Testis (tissue), 3 donors: ENCODE data around the gene ST8SIA3. TPM values are rescaled to one million over a fixed set of nuclear protein-coding genes. Genes with fewer than 3 reads are reported as not detected.

ENCODE experiments used
- DNase-seq: peaks from one replicate; pipeline ENCODE4 v3.0.0-alpha.2; 2019
- H3K27ac ChIP-seq, 2 donors: fragments of 200-600 bp; sonication (generic); one replicate each; pipeline ENCODE4 v1.5.1; 2019
- H3K27me3 ChIP-seq: fragments of 200-600 bp; sonication (generic); one replicate; pipeline ENCODE4 v1.5.1; 2019
- H3K36me3 ChIP-seq: fragments of 200-600 bp; sonication (generic); one replicate; pipeline ENCODE4 v1.5.1; 2017; ENCODE audit warnings: low read depth; ENCODE audit errors: missing control alignments
- H3K4me1 ChIP-seq: fragments of 200-600 bp; sonication (generic); one replicate; pipeline ENCODE4 v1.5.1; 2019
- H3K4me3 ChIP-seq, 2 donors: fragments of 200-600 bp; sonication (generic); one replicate each; pipeline ENCODE4 v1.5.1; 2017 to 2019
- H3K9me3 ChIP-seq: fragments of 200-600 bp; sonication (generic); one replicate; pipeline ENCODE4 v1.5.1; 2017
- CTCF ChIP-seq, 3 experiments: fragments of 450-650 bp in 2 of 3; fragments of 200-600 bp in 1 of 3; sonication (generic) in 1 of 3; IDR thresholded peaks; one replicate each; pipeline ENCODE4 v1.5.1; 2016 to 2019; ENCODE audit warnings: antibody characterized with exemption in 3 of 3, mild to moderate bottlenecking in 2 of 3, moderate library complexity in 1 of 3
- POLR2A ChIP-seq: fragments of 450-650 bp; IDR thresholded peaks from one replicate; pipeline ENCODE4 v1.6.1; 2017; ENCODE audit warnings: antibody characterized with exemption, mild to moderate bottlenecking, moderate library complexity
- WGBS, 2 donors: methylation state at CpG; one replicate each; pipeline ENCODE4 v1.1.5; 2018; 5-methylcytosine and 5-hydroxymethylcytosine counted together
- intact Hi-C: fragments of 100-400 bp; cut with DNase I; formaldehyde crosslinking; loops from one replicate; pipeline ENCODE4 v1.15.1; 2023; ENCODE audit warnings: low total_unique reads
- polyA plus RNA-seq: library from polyadenylated mRNA; stranded (reverse); fragments of 350-450 nt; fragmentation: Illumina TruSeq; extraction: RNeasy Lipid Tissue Mini Kit (QIAGEN cat#74804); gene quantifications from one replicate; pipeline ENCODE4 v1.2.3, GENCODE V29; 2014; ENCODE audit warnings: low read depth, low replicate concordance; ENCODE audit not compliant: insufficient read depth
- total RNA-seq, 2 donors: library from RNA; depleted of rRNA; stranded (reverse); fragments of >200 nt; gene quantifications; one replicate each; pipeline ENCODE4 v1.2.3, GENCODE V29; 2016

ST8SIA3 gene
- total and polyA plus RNA-seq, 3 donors from 2014 or later = 0.93 to 2.5 (median 1.6) TPM

- DNase-seq = no peak
- TF ChIP-seq CTCF (IDR thresholded peaks at IDR 0.05) (no peak), POLR2A (no peak)
- Histone ChIP-seq H3K4me1 (no peaks in the 10 kb centered on the region), H3K36me3 (no peaks in the 10 kb centered on the region), H3K9me3 (no peaks in the 10 kb centered on the region), H3K4me3 (no peak overlapping the region), H3K27ac (no peak overlapping the region), H3K27me3 (no peaks in the 10 kb centered on the region)
- 71 to 81% methylated on average over 2 of the region's 2 CpGs for WGBS, 2 donors
- intact Hi-C loops = no loop called here
Observed at GRCh38 chr18:57397440-57398132, 45.2 kb downstream of the ST8SIA3 start.

GRCh38 chr18:57404345-57404744 is 52.0 kb downstream of the ST8SIA3 start:
- TF ChIP-seq POLR2A (no peak), CTCF (IDR thresholded peaks at IDR 0.05) (no peak)
- no peaks in the 10 kb centered on the region for H3K4me1 ChIP-seq
- H3K27me3 ChIP-seq = no peaks in the 10 kb centered on the region
- intact Hi-C loops = no loop called here
- DNase-seq = no peak
- H3K9me3 ChIP-seq = no peaks in the 10 kb centered on the region
- H3K36me3 ChIP-seq = no peaks in the 10 kb centered on the region
- no peak overlapping the region for H3K4me3 ChIP-seq
- no peak overlapping the region for H3K27ac ChIP-seq

DNA sequence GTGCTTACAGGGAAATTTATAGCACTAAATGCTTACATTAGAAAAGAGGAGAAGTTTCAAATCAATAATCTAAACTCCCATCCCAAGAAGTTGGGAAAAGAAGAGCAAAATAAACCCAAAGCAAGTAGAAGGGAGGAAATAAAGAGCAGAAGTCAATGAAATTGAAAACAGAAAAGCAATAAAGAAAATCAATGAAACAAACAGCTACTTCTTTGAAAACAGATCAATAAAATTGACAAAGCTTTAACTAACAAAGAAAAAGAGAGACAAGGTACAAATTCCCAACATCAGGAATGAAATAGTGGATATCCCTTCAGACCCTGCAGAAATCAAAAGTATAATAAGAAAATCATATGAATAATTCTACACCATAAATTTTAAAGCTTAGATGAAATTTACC is 57.3 kb downstream of the ST8SIA3 start:
- no peaks in the 10 kb centered on the region for H3K27me3 ChIP-seq
- no peak for TF ChIP-seq CTCF (IDR thresholded peaks at IDR 0.05)
- no peak for TF ChIP-seq POLR2A

DNA sequence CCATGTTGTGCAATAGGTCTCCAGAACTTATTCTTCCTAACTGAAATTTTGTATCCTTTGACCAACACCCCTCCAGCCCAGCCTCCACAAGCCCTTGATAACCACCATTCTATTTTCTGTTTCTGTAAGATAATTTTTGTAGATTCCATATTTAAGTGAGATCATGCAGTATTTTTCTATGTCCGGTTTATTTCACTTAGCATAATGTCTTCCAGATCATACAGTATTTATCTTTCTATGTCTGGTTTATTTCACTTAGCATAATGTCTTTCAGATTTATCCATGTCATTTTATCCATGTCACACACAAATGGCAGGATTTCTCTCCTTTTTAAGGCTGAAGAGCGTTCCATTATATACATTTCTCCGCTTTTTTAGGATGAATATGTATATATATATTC is 58.4 kb downstream of the ST8SIA3 start:
- WGBS, 2 donors = 54 to 63% methylated on average over 3 of the region's 3 CpGs
- Histone ChIP-seq H3K9me3 (no peaks in the 10 kb centered on the region), H3K4me1 (no peaks in the 10 kb centered on the region), H3K27me3 (no peaks in the 10 kb centered on the region), H3K4me3 (no peak overlapping the region), H3K36me3 (no peaks in the 10 kb centered on the region), H3K27ac (no peak overlapping the region)
- no peak for DNase-seq
- intact Hi-C loops = no loop called here
- TF ChIP-seq CTCF (IDR thresholded peaks at IDR 0.05) (no peak), POLR2A (no peak)

More for the DNA sequence above, 57.3 kb downstream of the ST8SIA3 start:
- DNase-seq = no peak
- Histone ChIP-seq H3K4me1 (no peaks in the 10 kb centered on the region), H3K27ac (no peak overlapping the region), H3K9me3 (no peaks in the 10 kb centered on the region), H3K36me3 (no peaks in the 10 kb centered on the region), H3K4me3 (no peak overlapping the region)
- intact Hi-C loops = no loop called here

- TF ChIP-seq CTCF (IDR thresholded peaks at IDR 0.05) (no peak), POLR2A (no peak)
- H3K4me3 ChIP-seq = no peak overlapping the region
- no peaks in the 10 kb centered on the region for H3K9me3 ChIP-seq
- no peaks in the 10 kb centered on the region for H3K27me3 ChIP-seq
- H3K27ac ChIP-seq = no peak overlapping the region
- intact Hi-C loops = no loop called here
- 84 to 86% methylated on average over 4 of the region's 4 CpGs for WGBS, 2 donors
- H3K4me1 ChIP-seq = no peaks in the 10 kb centered on the region
- no peaks in the 10 kb centered on the region for H3K36me3 ChIP-seq
- DNase-seq = no peak
Observed at GRCh38 chr18:57416542-57416941, 64.2 kb downstream of the ST8SIA3 start.
